Measurements from ENCODE around the gene IL10RB.

GRCh38 chr21:33236766-33237165, 29.4 kb upstream of the IL10RB start:
- TF ChIP-seq CTCF (IDR thresholded peaks at IDR 0.05) (no peak), POLR2A (IDR thresholded peaks at IDR 0.05) (no peak)

Data from breast epithelium (tissue), 3 donors.